GM18867 (cell line): ENCODE results near the gene TLR5.

Experiments
- ATAC-seq: cut with Tn5 transposase; IDR thresholded peaks from one replicate; pipeline ENCODE4 v1.9.1; 2021; ENCODE audit warnings: mild to moderate bottlenecking, moderate library complexity; ENCODE audit not compliant: unreplicated experiment

The TLR5 gene

DNA sequence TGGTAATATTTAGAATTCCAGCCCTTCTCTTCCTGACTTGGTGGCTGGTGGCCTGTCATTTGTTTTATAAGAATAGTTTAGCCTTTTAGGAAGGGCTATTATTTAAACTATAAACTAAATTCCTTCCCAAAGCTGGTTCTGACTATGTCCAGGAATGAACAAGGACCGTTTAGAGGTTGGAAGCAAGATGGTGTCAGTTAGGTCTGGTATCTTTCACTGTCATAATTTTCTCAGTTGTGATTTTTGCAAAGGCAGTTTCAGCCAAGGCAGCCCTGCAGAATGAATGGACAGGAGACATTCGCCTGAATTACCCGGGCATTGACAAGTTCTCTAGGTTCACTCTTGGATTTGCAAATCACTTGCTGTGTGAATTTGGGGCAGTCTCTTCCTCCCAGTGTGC is 67.2 kb downstream of the TLR5 start:
- ATAC-seq = no peak

DNA sequence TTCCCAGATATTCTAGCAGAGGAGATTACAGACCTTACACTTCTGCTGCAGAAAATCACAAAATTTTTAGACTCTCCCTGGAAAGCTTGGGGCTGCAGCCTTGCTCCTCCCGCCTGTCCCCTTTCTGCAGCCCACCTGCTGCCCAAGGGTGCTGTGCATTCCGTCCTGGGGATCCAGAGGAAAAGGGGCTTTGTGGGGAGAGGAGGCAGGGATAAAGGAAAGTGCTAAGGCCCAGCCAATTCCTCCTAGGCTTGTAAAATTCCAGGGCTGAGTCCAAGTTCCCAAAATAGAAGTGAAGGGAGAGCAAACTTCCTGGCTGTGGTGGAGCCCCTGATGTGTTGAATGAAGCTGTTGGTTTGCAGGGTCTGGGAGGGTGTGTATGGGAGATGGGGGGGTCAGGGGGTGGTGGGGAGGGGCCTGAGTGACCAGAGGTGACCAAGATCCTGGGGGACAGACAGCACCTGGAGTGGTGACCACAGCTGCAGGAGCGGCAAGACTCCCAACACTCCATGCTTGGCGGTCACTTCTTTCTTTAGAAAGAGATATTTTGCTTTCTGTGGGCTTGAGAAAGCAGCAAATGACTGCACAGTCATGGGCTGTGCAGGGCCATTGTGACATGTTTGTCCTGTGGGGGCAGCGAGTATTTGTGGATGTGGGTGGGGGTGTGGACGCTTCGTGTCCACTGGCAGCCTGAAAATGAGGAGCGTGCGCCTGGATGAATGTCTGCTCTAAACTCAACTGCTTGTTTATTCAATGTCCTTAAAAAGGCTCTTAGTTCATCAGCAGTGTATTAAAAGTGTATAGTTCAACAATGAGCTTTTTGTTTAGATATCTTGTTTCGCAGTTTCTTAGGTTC is 68.4 kb downstream of the TLR5 start:
- no peak for ATAC-seq

GRCh38 chr1:223068900-223069665 is 74.0 kb downstream of the TLR5 start:
- ATAC-seq = no peak

- ATAC-seq = no peak
These were observed 75.1 kb downstream of the TLR5 start for GRCh38 chr1:223067914-223068313.

GRCh38 chr1:223066415-223066814 is 76.6 kb downstream of the TLR5 start:
- ATAC-seq = no peak

DNA sequence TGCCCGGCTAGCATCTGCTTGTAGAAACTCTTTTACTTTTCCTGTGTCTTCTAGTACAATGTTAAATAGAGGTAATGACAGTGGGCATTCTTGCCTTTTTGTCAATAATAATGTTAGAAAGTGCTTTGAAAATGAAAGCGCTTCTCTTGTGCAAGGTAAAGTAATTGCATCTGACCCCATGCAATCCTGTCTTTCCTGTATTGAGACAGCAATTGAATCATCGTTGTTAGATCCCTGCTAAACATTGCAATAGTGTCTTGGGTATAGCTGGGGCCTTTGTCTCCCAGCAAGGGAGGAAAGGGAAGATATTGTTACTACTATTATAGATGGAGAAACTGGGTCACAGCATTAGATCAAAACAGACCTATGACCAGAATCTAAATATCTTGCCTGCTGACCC is 80.9 kb downstream of the TLR5 start:
- no peak for ATAC-seq

DNA sequence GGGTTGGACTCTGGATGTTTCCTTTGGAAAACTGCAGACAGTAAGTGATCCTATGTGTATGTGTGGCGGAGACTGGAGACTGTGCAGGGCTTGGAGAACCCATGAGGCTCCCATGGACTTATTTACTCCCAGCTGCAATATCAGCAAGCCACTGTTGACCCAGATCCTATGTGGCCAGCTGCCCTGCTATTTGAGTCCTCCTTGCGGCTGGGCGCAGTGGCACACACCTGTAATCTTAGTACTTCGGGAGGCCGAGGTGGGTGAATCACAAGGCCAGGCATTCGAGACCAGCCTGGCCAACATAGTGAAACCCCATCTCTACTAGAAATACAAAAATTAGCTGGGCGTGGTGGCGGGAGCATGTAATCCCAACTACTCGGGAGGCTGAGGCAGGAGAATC is 83.5 kb downstream of the TLR5 start:
- no peak for ATAC-seq
